Smooth muscle cell (in vitro differentiated cells): ENCODE data around the gene S100Z. TPM values are rescaled to one million over a fixed set of nuclear protein-coding genes. Genes with fewer than 3 reads are reported as not detected.
"Not testable (repeated sequence)": the region's sequence is repeated elsewhere in the genome, so short reads cannot be mapped to it uniquely, and the experiment has no call there.

Experiments
- DNase-seq: peaks from one replicate; lab custom pipeline; 2025; ENCODE audit not compliant: unreplicated experiment; lab: John Stamatoyannopoulos, UW
- H2AFZ ChIP-seq: fragments of 200-600 bp; sonication (generic); 2 replicates; pipeline ENCODE4 v1.6.0; 2016; ENCODE audit warnings: antibody characterized with exemption, low read depth, mild to moderate bottlenecking
- H3F3A ChIP-seq: fragments of 200-600 bp; sonication (generic); 2 replicates; pipeline ENCODE4 v1.6.0; 2017; ENCODE audit warnings: antibody characterized with exemption, low read depth
- H3K27ac ChIP-seq: fragments of 200-600 bp; sonication (generic); 2 replicates; pipeline ENCODE4 v1.5.1; 2016; ENCODE audit warnings: low read depth, mild to moderate bottlenecking
- H3K27me3 ChIP-seq: fragments of 200-600 bp; sonication (generic); 2 replicates; pipeline ENCODE4 v1.6.1; 2016; ENCODE audit warnings: low read depth, mild to moderate bottlenecking
- H3K36me3 ChIP-seq: fragments of 200-600 bp; sonication (generic); 2 replicates; pipeline ENCODE4 v1.5.1; 2016; ENCODE audit warnings: low read depth
- H3K4me1 ChIP-seq: fragments of 200-600 bp; sonication (generic); 2 replicates; pipeline ENCODE4 v1.5.1; 2016; ENCODE audit warnings: low read depth
- H3K4me2 ChIP-seq: fragments of 200-600 bp; sonication (generic); 2 replicates; pipeline ENCODE4 v1.6.0; 2016; ENCODE audit warnings: mild to moderate bottlenecking
- H3K4me3 ChIP-seq: fragments of 200-600 bp; sonication (generic); 2 replicates; pipeline ENCODE4 v1.5.1; 2016; ENCODE audit warnings: mild to moderate bottlenecking
- H3K79me2 ChIP-seq: fragments of 200-600 bp; sonication (generic); 2 replicates; pipeline ENCODE4 v1.6.0; 2016; ENCODE audit warnings: low read depth, mild to moderate bottlenecking
- H3K9ac ChIP-seq: fragments of 200-600 bp; sonication (generic); 2 replicates; pipeline ENCODE4 v1.6.0; 2016; ENCODE audit warnings: low read depth
- H3K9me3 ChIP-seq: fragments of 200-600 bp; sonication (generic); replicated peaks from 2 replicates; pipeline ENCODE4 v1.5.1; 2016; ENCODE audit warnings: low read depth
- H4K20me1 ChIP-seq: fragments of 200-600 bp; sonication (generic); 2 replicates; pipeline ENCODE4 v1.6.0; 2016; ENCODE audit warnings: low read depth
- CTCF ChIP-seq: fragments of 200-600 bp; sonication (generic); IDR thresholded peaks from 2 replicates; pipeline ENCODE4 v1.5.1; 2017; ENCODE audit warnings: borderline replicate concordance, mild to moderate bottlenecking, antibody characterized with exemption; ENCODE audit not compliant: insufficient read depth, poor library complexity, severe bottlenecking
- WGBS: methylation state at CpG from one replicate; pipeline ENCODE4 v1.1.7; 2016; ENCODE audit warnings: low lambda C conversion rate; 5-methylcytosine and 5-hydroxymethylcytosine counted together
- polyA plus RNA-seq: library from polyadenylated mRNA; unstranded; fragments of >200 nt; fragmentation: Nextera tagmentation; extraction: Ambion mirVana; gene quantifications from 2 replicates; pipeline ENCODE4 v1.2.1, GENCODE V29; 2016
- total RNA-seq: library from RNA; depleted of rRNA; stranded (reverse); fragments of >200 nt; gene quantifications from 2 replicates; pipeline ENCODE4 v1.2.3, GENCODE V29; 2014

The S100Z gene
- total and polyA plus RNA-seq, 2 experiments from 2014 or later = 0.34 TPM; not detected in 1

DNA sequence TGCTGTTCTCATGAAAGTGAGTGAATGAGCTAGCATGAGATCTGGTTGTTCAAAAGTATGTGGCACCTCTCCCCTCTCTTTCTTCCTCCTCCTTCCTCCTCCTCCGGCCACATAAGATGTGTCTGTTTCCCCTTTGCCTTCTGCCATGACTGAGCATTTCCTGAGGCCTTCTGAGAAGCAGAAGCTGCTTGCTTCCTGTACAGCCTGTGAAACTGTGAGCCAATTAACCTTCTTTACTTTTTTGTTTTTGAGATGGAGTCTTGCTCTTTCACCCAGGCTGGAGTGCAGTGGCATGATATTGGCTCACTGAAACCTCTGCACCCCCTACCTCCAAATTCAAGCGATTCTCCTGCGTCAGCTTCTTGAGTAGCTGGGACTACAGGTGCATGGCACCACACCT is 6.1 kb downstream of the S100Z start:
- Histone ChIP-seq H3K4me3 (no peak overlapping the region), H3K4me1 (no peaks in the 10 kb centered on the region), H3K4me2 (no peak overlapping the region), H4K20me1 (no peaks in the 10 kb centered on the region), H3F3A (peaks cover 6% of the 10 kb centered on the region), H3K9me3 (no peaks in the 10 kb centered on the region), H3K27ac (no peak overlapping the region), H2AFZ (no peak overlapping the region), H3K27me3 (no peaks in the 10 kb centered on the region), H3K79me2 (no peaks in the 10 kb centered on the region), H3K36me3 (no peaks in the 10 kb centered on the region), H3K9ac (no peak overlapping the region)
- no peak for TF ChIP-seq CTCF
- no peak for DNase-seq
- WGBS = 85% methylated on average over 3 of the region's 3 CpGs

GRCh38 chr5:76856800-76857199 is 7.0 kb downstream of the S100Z start:
- WGBS = 71% methylated on average over 4 of the region's 4 CpGs
- H4K20me1 ChIP-seq, H3F3A ChIP-seq, H3K4me3 ChIP-seq, H3K27ac ChIP-seq, H3K79me2 ChIP-seq, DNase-seq, H3K36me3 ChIP-seq, H2AFZ ChIP-seq, H3K9me3 ChIP-seq, H3K9ac ChIP-seq, H3K4me2 ChIP-seq, H3K4me1 ChIP-seq, H3K27me3 ChIP-seq: not testable (repeated sequence)

- no peak for DNase-seq
- no peaks in the 10 kb centered on the region for H3F3A ChIP-seq
- no peaks in the 10 kb centered on the region for H3K79me2 ChIP-seq
- no peak overlapping the region for H2AFZ ChIP-seq
- no peak overlapping the region for H3K4me3 ChIP-seq
- H4K20me1 ChIP-seq = no peaks in the 10 kb centered on the region
- no peak overlapping the region for H3K27ac ChIP-seq
- no peaks in the 10 kb centered on the region for H3K4me1 ChIP-seq
- H3K4me2 ChIP-seq = no peak overlapping the region
- H3K9ac ChIP-seq = no peak overlapping the region
- over 99% methylated on average over 10 of the region's 10 CpGs for WGBS
- TF ChIP-seq CTCF = no peak
- H3K27me3 ChIP-seq = no peaks in the 10 kb centered on the region
- no peaks in the 10 kb centered on the region for H3K9me3 ChIP-seq
- no peaks in the 10 kb centered on the region for H3K36me3 ChIP-seq
Measured at GRCh38 chr5:76859591-76860247, 9.9 kb downstream of the S100Z start.

GRCh38 chr5:76861612-76862011 is 11.8 kb downstream of the S100Z start:
- H4K20me1 ChIP-seq = no peaks in the 10 kb centered on the region

More at GRCh38 chr5:76861612-76862011, 11.8 kb downstream of the S100Z start:
- 96% methylated on average over 5 of the region's 5 CpGs for WGBS
- TF ChIP-seq CTCF = no peak
- H3K27me3 ChIP-seq = no peaks in the 10 kb centered on the region
- no peaks in the 10 kb centered on the region for H3K79me2 ChIP-seq
- no peak for DNase-seq
- H3K4me3 ChIP-seq = no peak overlapping the region
- H3K9me3 ChIP-seq = no peaks in the 10 kb centered on the region
- no peaks in the 10 kb centered on the region for H3K36me3 ChIP-seq
- no peak overlapping the region for H3K4me2 ChIP-seq
- H3K27ac ChIP-seq = no peak overlapping the region
- no peak overlapping the region for H2AFZ ChIP-seq
- no peaks in the 10 kb centered on the region for H3F3A ChIP-seq
- H3K4me1 ChIP-seq = no peaks in the 10 kb centered on the region
- H3K9ac ChIP-seq = no peak overlapping the region
